ENCODE data around the gene MVD.

The MVD gene

DNA sequence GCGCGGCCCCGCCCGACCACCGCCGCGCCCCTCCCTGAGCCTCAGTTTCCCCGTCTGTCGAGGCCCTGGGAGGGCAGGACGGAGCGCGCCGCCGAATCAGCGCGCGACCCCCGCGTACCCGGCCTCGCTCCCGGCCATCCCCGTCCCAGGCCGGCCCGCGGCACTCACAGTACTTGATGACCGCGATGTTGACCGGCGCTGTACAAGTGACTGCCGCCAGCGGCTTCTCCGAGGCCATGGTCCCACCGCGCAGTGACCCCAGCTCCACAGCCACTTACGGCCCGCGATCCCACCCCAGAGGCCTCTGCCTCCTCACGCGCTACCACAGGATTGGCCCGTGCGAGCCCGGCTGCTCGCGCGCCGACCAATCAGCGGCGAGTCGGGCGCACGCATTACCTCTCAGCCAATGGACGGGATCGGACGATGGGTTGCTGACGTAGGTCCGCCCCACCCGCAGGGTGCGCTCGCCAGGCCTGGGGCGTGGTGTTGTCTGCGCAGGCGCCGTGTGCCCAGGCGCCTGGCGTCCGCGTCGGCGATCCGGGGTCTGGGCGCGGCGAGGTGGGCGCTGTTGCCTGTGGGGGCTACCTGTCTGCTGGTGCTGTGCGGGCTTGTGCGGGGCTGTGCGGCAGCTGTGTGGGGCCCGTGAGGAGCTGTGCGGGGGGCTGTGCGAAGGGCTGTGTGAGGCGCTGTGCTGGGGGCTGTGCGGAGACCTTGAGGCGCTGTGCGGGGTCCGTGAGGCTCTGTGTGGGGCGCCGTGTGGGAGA, at the start of gene MVD:
Gene MVD, minus strand, starts transcription at position 249 of the 764 bp plus-strand sequence. Its CDS starts 11 bp downstream, at position 238.
- Histone ChIP-seq H3K4me3 (ENCODE audit: low read depth, low read length) (peak within 1 kb of the TSS; percentile 99), H3K36me3 (replicated peaks) (peaks cover 3% of the 10 kb centered on the region), H3K27me3 (replicated peaks) (no peaks in the 10 kb centered on the region), H3K27ac (peak within 1 kb of the TSS; percentile 80)
- peak; percentile 96 for DNase-seq
- in situ Hi-C loops (cut with HindIII; ENCODE audit: low pct_ligation_motif_present, low sequenced_read_pairs): no loop called here
- TF ChIP-seq, protein P1, sequence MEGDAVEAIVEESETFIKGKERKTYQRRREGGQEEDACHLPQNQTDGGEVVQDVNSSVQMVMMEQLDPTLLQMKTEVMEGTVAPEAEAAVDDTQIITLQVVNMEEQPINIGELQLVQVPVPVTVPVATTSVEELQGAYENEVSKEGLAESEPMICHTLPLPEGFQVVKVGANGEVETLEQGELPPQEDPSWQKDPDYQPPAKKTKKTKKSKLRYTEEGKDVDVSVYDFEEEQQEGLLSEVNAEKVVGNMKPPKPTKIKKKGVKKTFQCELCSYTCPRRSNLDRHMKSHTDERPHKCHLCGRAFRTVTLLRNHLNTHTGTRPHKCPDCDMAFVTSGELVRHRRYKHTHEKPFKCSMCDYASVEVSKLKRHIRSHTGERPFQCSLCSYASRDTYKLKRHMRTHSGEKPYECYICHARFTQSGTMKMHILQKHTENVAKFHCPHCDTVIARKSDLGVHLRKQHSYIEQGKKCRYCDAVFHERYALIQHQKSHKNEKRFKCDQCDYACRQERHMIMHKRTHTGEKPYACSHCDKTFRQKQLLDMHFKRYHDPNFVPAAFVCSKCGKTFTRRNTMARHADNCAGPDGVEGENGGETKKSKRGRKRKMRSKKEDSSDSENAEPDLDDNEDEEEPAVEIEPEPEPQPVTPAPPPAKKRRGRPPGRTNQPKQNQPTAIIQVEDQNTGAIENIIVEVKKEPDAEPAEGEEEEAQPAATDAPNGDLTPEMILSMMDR (IDR thresholded peaks at IDR 0.05; ENCODE audit: low read depth, low read length, missing control alignments): no peak

DNA sequence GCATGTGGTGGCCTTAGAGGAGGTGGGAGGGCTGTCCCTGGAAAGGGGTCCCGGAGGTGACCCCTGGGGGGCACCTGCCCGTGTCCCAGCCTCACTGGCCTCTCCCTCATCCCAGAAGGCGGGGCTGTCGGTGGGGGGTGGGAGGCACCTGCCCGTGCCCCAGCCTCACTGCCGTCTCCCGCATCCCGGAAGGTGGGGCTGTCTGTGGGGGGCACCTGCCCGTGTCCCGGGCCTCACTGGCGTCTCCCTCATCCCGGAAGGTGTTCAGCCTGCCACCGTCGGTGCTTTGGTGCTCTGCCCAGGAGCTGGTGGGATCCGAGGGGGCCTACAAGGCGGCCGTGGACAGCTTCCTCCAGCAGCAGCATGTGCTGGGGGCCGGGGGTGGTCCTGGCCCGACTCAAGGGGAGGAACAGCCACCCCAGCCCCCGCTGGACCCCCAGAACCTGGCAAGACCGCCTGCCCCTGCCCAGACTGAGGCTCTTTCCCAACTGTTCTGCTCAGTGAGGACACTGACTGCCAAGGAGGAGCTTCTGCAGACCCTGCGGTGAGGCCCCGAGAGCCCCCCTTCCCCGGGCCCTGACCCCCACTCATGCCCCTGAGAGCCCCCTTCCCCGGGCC, 49.6 kb upstream of the MVD start:
- in situ Hi-C loops (cut with HindIII; ENCODE audit: low pct_ligation_motif_present, low sequenced_read_pairs): no loop called here
- H3K27me3 ChIP-seq (replicated peaks): no peaks in the 10 kb centered on the region
- peaks cover 43% of the 10 kb centered on the region for H3K36me3 ChIP-seq (replicated peaks)
- no peak overlapping the region for H3K4me3 ChIP-seq (ENCODE audit: low read depth, low read length)
- TF ChIP-seq, protein P1 (IDR thresholded peaks at IDR 0.05; ENCODE audit: low read depth, low read length, missing control alignments): no peak
- no peak overlapping the region for H3K27ac ChIP-seq
- DNase-seq: no peak

DNA sequence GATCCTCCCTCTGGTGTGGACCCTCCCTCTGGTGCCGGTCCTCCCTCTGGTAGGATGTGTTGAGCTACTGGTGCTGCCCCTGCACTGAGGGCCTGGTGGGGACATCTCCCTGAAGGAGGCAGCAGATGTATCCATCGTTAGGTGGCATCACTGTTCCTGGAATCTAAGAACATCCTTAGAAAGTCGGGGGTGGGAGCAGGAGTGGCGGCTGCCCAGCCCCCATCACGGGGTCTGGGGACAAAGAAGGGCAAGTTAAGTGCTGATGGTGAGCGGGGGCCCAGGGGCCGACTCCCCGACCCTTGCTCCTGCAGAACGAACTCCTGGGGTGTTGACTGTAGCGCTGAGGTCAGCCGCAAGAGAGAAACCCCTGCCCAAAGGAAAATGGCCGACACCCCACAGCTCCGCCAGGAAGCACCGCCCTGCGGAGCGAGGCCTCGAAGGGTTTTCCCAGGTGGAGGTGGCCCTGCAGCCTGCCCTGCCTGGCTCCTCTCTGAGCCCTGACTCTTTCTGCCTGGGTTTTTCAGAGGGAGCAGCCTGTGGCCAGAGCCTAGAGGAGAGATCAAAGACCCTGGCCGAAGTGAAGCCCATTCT, 49.0 kb upstream of the MVD start:
- no peak for DNase-seq
- Histone ChIP-seq H3K4me3 (ENCODE audit: low read depth, low read length) (no peak overlapping the region), H3K36me3 (replicated peaks) (peaks cover 37% of the 10 kb centered on the region)

DNA sequence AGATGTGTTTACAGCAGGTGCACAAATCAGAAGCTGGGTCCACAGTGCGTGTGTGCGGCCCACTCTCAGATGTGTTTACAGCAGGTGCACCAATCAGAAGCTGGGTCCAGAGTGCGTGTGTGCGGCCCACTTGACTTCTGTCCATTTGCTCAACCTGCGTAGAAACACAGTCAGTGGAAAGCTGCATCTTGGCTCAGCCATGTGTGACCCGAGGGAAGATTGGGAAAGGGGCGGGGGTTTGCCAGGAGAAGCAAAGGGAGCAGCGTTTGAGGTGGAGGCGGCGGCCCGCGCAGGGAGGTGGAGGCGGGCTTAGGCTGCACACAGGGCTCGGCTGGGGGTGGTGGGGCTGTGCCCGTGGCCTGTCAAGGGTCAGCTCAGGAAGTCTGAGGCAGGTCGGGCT, 47.7 kb upstream of the MVD start:
- no peaks in the 10 kb centered on the region for H3K27me3 ChIP-seq (replicated peaks)
- no peak overlapping the region for H3K4me3 ChIP-seq (ENCODE audit: low read depth, low read length)
- in situ Hi-C loops (cut with HindIII; ENCODE audit: low pct_ligation_motif_present, low sequenced_read_pairs): no loop called here
- peaks cover 24% of the 10 kb centered on the region for H3K36me3 ChIP-seq (replicated peaks)
- TF ChIP-seq, protein P1 (IDR thresholded peaks at IDR 0.05; ENCODE audit: low read depth, low read length, missing control alignments): no peak
- H3K27ac ChIP-seq: no peak overlapping the region
- DNase-seq: no peak

More for the DNA sequence above, 49.0 kb upstream of the MVD start:
- in situ Hi-C loops (cut with HindIII; ENCODE audit: low pct_ligation_motif_present, low sequenced_read_pairs): no loop called here
- Histone ChIP-seq H3K27me3 (replicated peaks) (no peaks in the 10 kb centered on the region), H3K27ac (no peak overlapping the region)
- TF ChIP-seq, protein P1 (IDR thresholded peaks at IDR 0.05; ENCODE audit: low read depth, low read length, missing control alignments): no peak

- Histone ChIP-seq H3K36me3 (replicated peaks) (peaks cover 2% of the 10 kb centered on the region), H3K4me3 (ENCODE audit: low read depth, low read length) (peak overlapping the region; percentile 93), H3K27ac (peak overlapping the region; percentile 46), H3K27me3 (replicated peaks) (no peaks in the 10 kb centered on the region)
- in situ Hi-C loops (cut with HindIII; ENCODE audit: low pct_ligation_motif_present, low sequenced_read_pairs): no loop called here
- TF ChIP-seq, protein P1 (IDR thresholded peaks at IDR 0.05; ENCODE audit: low read depth, low read length, missing control alignments): no peak
- no peak for DNase-seq
Observed at GRCh38 chr16:88706965-88707826, 44.3 kb upstream of the MVD start.
